Heart left ventricle (tissue), 16 donors: Measurements from ENCODE around the gene BCAS1. TPM values are rescaled to one million over a fixed set of nuclear protein-coding genes. Genes with fewer than 3 reads are reported as not detected.
A peak's percentile ranks its signal among the peaks of the same experiment; 100 is the strongest.
"Not testable (repeated sequence)": the region's sequence is repeated elsewhere in the genome, so short reads cannot be mapped to it uniquely, and the experiment has no call there.

Experiments
- ATAC-seq, 4 donors: fragments of 200-7000 bp; cut with Tn5 transposase; one replicate each; pipeline ENCODE4 v1.9.1; 2020 to 2022; ENCODE audit warnings: moderate library complexity in 4 of 4, mild to moderate bottlenecking in 3 of 4, moderate number of reproducible peaks in 1 of 4
- DNase-seq, 5 donors: peaks; one replicate each; pipeline ENCODE4 v3.0.0-alpha.2; 2020
- H3K27ac ChIP-seq, 12 donors: fragments of 200-600 bp; sonication (generic) in 4 of 12; one replicate each; pipeline versions ENCODE4 v1.5.0 to v1.8.0; 2016 to 2022; ENCODE audit warnings: mild to moderate bottlenecking in 2 of 12
- H3K27me3 ChIP-seq, 9 donors: fragments of 200-600 bp; sonication (generic) in 2 of 9; one replicate each; pipeline versions ENCODE4 v1.5.1 to v1.8.0; 2016 to 2022; ENCODE audit warnings: mild to moderate bottlenecking in 3 of 9
- H3K36me3 ChIP-seq, 9 donors: fragments of 200-600 bp; sonication (generic) in 2 of 9; one replicate each; pipeline versions ENCODE4 v1.5.0 to v1.8.0; 2018 to 2022; ENCODE audit warnings: mild to moderate bottlenecking in 2 of 9
- H3K4me1 ChIP-seq, 12 donors: fragments of 200-600 bp; sonication (generic) in 4 of 12; one replicate each; pipeline versions ENCODE4 v1.5.0 to v1.8.0; 2016 to 2022; ENCODE audit warnings: mild to moderate bottlenecking in 3 of 12
- H3K4me3 ChIP-seq, 12 donors: fragments of 200-600 bp; sonication (generic) in 4 of 12; one replicate each; pipeline versions ENCODE4 v1.5.0 to v1.8.0; 2017 to 2022; ENCODE audit warnings: mild to moderate bottlenecking in 9 of 12, moderate library complexity in 4 of 12
- H3K9me3 ChIP-seq, 12 donors: fragments of 200-600 bp; sonication (generic) in 4 of 12; one replicate each; pipeline versions ENCODE4 v1.5.0 to v1.8.0; 2016 to 2022; ENCODE audit warnings: mild to moderate bottlenecking in 1 of 12
- CTCF ChIP-seq, 12 donors: fragments of 200-600 bp; sonication (generic) in 4 of 12; IDR thresholded peaks; one replicate each; pipeline versions ENCODE4 v1.5.0 to v1.8.0; 2018 to 2022; ENCODE audit warnings: antibody characterized with exemption in 12 of 12, mild to moderate bottlenecking in 5 of 12
- POLR2A ChIP-seq, 2 donors: fragments of 450-650 bp; IDR thresholded peaks; one replicate each; pipeline ENCODE4 v1.6.1; 2017; ENCODE audit warnings: antibody characterized with exemption in 2 of 2, mild to moderate bottlenecking in 2 of 2, moderate library complexity in 2 of 2
- WGBS, 4 donors: extraction: QIAGEN DNeasy Blood & Tissue Kit in 2 of 4; methylation state at CpG; one replicate each; pipeline versions ENCODE4 v1.1.5 to v1.1.7; 2013 to 2018; 5-methylcytosine and 5-hydroxymethylcytosine counted together
- intact Hi-C, 10 donors: fragments of 100-400 bp; cut with DNase I; formaldehyde crosslinking; loops; one replicate each; pipeline versions ENCODE4 v1.11.1 to v1.14.2; 2022
- polyA plus RNA-seq, 2 donors: library from polyadenylated mRNA; stranded (reverse); fragments of 200-250 nt; gene quantifications; one replicate each; pipeline ENCODE4 v1.2.3, GENCODE V29; 2013
- total RNA-seq, 9 donors: library from RNA; depleted of rRNA in 2 of 9; stranded (reverse); fragments of >200 nt in 2 of 9; fragmentation: NEBNext Ultra II Directional in 3 of 9; extraction: Animal tissue kit (Norgen Biotek cat#: 25700) in 3 of 9; gene quantifications; one replicate each; pipeline versions ENCODE4 v1.1.0 to v1.2.4, GENCODE V29; 2016 to 2023
- donor health status: ischemic (EF 13 %, LVEDD 7.1; RV severe dilation, severe dysfunction).
- donor health status: healthy with polysubstance abuse.
- donor health status: DM: no; HTN: yes; CAD: no.
- donor health status: DM: no; HTN: no; CAD: no.
- donor health status: ischemic (EF 25% LVEDD 6.9; RV normal size, moderate dysfunction).
- donor health status: ischemic (EF 25% LVEDD 5.7; RV mildly dilated, moderate dysfunction).
- donor health status: healthy.
- donor health status: DM: yes; HTN: yes; CAD: no.
- donor health status: ischemic (EF 35%, LVEDD 5.7; RV mildly dilated, moderate dysfunction).
- donor health status: nonischemic (EF 11% LVEDD 7.7; RV severe dilation, severe dysfunction).
- donor health status: DM: yes; HTN: yes; CAD: no.
- donor health status: PGD.
- donor health status: ischemic (EF 29% LVEDD 5.4; RV normal size, mild dysfunction).
- donor health status: nonischemic (EF 23%, LVEDD 6.1; RV moderate dilation, normal function).

Gene BCAS1
- total and polyA plus RNA-seq, 11 donors, result not detected

GRCh38 chr20:53933232-53933846, 137.1 kb downstream of the BCAS1 start:
- TF ChIP-seq POLR2A (IDR thresholded peaks at IDR 0.05), result no peak
- no peak for TF ChIP-seq CTCF (IDR thresholded peaks at IDR 0.05)
- H3K27ac ChIP-seq, result peak overlapping the region in 9 of 12 donors; percentile 66 to 91 (median 76)
- no peak for ATAC-seq

GRCh38 chr20:53932655-53933192, 137.7 kb downstream of the BCAS1 start:
- 91 to 96% (median 95%) methylated on average over 5 of the region's 5 CpGs for WGBS, 4 donors
- Histone ChIP-seq H3K4me1 (peaks cover 3 to 40% (median 18%) of the 10 kb centered on the region in 12 donors), H3K27ac (peak overlapping the region in 3 of 12 donors; percentile 11 to 89 (median 76))
- intact Hi-C loops, H3K36me3 ChIP-seq, DNase-seq, ATAC-seq, H3K4me3 ChIP-seq, H3K9me3 ChIP-seq, H3K27me3 ChIP-seq: not testable (repeated sequence)

More at GRCh38 chr20:53933232-53933846, 137.1 kb downstream of the BCAS1 start:
- DNase-seq, result no peak
- Histone ChIP-seq H3K27me3 (no peaks in the 10 kb centered on the region), H3K4me3 (no peak overlapping the region), H3K4me1 (peaks cover 3 to 46% (median 18%) of the 10 kb centered on the region in 12 donors), H3K36me3 (no peaks in the 10 kb centered on the region), H3K9me3 (no peaks in the 10 kb centered on the region)
- WGBS, 4 donors, result 84 to 97% (median 90%) methylated on average over 2 of the region's 2 CpGs
- intact Hi-C loops, result no loop called here

GRCh38 chr20:53931597-53931996, 138.8 kb downstream of the BCAS1 start:
- Histone ChIP-seq H3K4me1 (peaks cover 3 to 38% (median 22%) of the 10 kb centered on the region in 12 donors), H3K9me3 (no peaks in the 10 kb centered on the region), H3K36me3 (no peaks in the 10 kb centered on the region), H3K27ac (no peak overlapping the region), H3K27me3 (no peaks in the 10 kb centered on the region), H3K4me3 (no peak overlapping the region)
- no peak for DNase-seq
- intact Hi-C loops, result no loop called here
- WGBS, 4 donors, result 93 to 97% (median 94%) methylated on average over 1 of the region's 1 CpG
- ATAC-seq, result no peak
- TF ChIP-seq POLR2A (IDR thresholded peaks at IDR 0.05), result no peak
- no peak for TF ChIP-seq CTCF (IDR thresholded peaks at IDR 0.05)

GRCh38 chr20:53930651-53931504, 139.5 kb downstream of the BCAS1 start:
- no peaks in the 10 kb centered on the region for H3K9me3 ChIP-seq
- intact Hi-C loops, result no loop called here
- DNase-seq (no peak), ATAC-seq (no peak)
- H3K27me3 ChIP-seq, result no peaks in the 10 kb centered on the region
- peaks cover 3 to 41% (median 28%) of the 10 kb centered on the region in 12 donors for H3K4me1 ChIP-seq
- 84 to 85% (median 85%) methylated on average over 3 of the region's 3 CpGs for WGBS, 4 donors
- H3K4me3 ChIP-seq, result no peak overlapping the region
- H3K27ac ChIP-seq, result peak overlapping the region in 1 of 12 donors; percentile 29
- no peaks in the 10 kb centered on the region for H3K36me3 ChIP-seq
- TF ChIP-seq POLR2A (IDR thresholded peaks at IDR 0.05), result no peak
- TF ChIP-seq CTCF (IDR thresholded peaks at IDR 0.05), result no peak
